Epithelial cell of proximal tubule (primary cell): ENCODE data around the gene DUSP2. TPM values are rescaled to one million over a fixed set of nuclear protein-coding genes. Genes with fewer than 3 reads are reported as not detected.

Source experiments
- DNase-seq: peaks from one replicate; pipeline ENCODE4 v3.0.0-alpha.2; 2011; ENCODE audit warnings: low read depth
- H3K4me3 ChIP-seq: 2 replicates; pipeline ENCODE4 v1.5.1; 2011; ENCODE audit warnings: low read depth, mild to moderate bottlenecking, low read length
- total RNA-seq: library from RNA; depleted of rRNA; stranded (reverse); fragments of >200 nt; gene quantifications from 2 replicates; pipeline ENCODE4 v1.2.3, GENCODE V29; 2015
- TF ChIP-seq, protein P1 (sequence below): conservative IDR thresholded peaks from 2 replicates; pipeline ENCODE4 v1.5.1; 2012; ENCODE audit warnings: low read depth, mild to moderate bottlenecking, low read length

The DUSP2 gene
- total RNA-seq, 1 donor from 2014 or later = 5.4 TPM

DNA sequence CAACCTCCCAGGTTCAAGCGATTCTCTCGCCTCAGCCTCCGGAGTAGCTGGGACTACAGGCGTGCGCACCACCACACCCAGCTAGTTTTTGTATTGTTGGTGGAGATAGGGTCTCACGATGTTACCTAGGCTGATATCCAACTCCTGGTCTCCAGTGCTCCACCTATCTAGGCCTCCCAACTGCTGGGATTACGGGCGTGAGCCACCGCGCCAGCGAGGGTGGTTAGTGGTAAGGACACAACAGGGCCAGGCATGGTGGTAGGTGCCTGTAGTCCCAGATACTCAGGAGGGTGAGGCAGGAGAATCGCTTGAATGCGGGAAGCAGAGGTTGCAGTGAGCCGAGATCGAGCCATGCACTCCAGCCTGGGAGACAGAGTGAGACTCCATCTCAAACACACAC lies 26.6 kb upstream of the DUSP2 start:
- no peak overlapping the region for H3K4me3 ChIP-seq
- no peak for DNase-seq
- TF ChIP-seq, protein P1, sequence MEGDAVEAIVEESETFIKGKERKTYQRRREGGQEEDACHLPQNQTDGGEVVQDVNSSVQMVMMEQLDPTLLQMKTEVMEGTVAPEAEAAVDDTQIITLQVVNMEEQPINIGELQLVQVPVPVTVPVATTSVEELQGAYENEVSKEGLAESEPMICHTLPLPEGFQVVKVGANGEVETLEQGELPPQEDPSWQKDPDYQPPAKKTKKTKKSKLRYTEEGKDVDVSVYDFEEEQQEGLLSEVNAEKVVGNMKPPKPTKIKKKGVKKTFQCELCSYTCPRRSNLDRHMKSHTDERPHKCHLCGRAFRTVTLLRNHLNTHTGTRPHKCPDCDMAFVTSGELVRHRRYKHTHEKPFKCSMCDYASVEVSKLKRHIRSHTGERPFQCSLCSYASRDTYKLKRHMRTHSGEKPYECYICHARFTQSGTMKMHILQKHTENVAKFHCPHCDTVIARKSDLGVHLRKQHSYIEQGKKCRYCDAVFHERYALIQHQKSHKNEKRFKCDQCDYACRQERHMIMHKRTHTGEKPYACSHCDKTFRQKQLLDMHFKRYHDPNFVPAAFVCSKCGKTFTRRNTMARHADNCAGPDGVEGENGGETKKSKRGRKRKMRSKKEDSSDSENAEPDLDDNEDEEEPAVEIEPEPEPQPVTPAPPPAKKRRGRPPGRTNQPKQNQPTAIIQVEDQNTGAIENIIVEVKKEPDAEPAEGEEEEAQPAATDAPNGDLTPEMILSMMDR = no peak

DNA sequence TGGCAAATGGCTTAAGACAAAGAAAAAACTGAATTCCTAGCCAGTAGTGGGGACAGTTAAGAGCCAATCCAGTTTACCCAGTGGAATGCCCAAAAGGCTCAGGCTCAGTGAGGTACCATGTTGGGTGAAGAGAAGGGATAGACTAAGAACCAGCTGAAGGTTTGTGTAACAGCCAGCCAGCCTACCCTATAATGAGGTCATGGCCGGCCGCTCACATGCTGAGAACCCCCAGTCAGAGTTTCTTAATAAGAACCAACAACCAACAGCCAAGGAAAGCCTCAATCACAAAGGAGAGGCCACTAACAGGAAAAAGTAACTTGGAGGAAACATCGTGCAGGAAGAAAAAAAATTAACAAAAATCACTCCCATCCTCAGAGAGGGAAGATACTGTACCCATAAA lies 25.4 kb upstream of the DUSP2 start:
- TF ChIP-seq, protein P1 = no peak
- H3K4me3 ChIP-seq = no peak overlapping the region
- DNase-seq = no peak

DNA sequence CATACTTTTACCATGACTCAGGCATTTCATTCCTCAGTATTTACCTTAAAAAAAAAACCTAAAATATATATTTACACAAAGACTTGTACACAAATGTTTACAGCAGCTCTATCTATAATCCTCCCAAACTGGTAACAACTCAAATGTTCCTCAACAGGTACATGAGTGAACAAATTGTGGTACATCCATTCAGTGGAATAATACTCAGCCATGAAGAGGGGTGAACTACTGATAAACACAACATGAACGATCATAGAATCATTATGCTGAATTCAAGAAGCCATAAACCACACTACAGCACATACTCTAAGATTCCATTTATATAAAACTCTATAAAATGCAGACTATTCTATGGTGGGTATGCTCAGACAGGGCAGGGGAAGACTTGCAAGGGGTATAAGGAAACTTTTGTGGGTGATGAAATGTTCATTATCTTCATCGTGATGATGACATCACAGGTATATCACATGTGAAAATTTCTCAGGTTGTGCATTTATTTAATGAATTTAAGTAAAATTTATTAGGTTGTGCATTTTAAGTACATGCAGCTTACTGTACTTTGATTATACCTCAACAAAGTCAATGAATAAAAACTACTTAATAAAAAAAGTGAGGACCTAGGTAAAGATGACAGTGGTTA lies 24.7 kb upstream of the DUSP2 start:
- H3K4me3 ChIP-seq = no peak overlapping the region
- TF ChIP-seq, protein P1 = no peak
- no peak for DNase-seq

DNA sequence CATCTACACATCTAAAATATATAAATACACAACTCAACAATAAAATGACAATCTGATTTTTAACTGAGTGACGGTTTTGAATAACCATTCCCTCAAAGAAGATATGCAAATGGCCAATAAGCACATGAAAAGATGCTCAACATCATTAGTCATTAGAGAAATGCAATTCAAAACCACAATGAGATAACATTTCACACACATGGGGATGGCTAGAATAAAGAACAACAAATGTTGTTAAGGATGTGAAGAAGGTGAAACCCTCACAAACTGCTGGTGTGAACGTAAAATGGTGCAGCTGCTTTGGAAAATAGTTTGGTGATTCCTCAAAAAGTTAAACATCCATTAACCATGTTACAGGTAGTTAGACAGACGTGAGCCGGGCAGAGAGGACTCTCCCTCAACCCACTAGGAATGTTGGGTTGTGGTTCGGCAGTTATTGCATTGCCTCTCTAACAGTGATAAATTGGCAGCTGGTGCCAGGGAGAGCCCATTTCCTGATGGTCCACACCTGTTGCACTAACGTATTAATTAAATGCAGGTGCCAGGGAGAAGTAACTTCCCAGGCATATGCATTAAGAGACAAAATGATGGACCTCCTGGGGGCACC lies 22.3 kb upstream of the DUSP2 start:
- TF ChIP-seq, protein P1 = no peak
- no peak overlapping the region for H3K4me3 ChIP-seq
- DNase-seq = no peak

DNA sequence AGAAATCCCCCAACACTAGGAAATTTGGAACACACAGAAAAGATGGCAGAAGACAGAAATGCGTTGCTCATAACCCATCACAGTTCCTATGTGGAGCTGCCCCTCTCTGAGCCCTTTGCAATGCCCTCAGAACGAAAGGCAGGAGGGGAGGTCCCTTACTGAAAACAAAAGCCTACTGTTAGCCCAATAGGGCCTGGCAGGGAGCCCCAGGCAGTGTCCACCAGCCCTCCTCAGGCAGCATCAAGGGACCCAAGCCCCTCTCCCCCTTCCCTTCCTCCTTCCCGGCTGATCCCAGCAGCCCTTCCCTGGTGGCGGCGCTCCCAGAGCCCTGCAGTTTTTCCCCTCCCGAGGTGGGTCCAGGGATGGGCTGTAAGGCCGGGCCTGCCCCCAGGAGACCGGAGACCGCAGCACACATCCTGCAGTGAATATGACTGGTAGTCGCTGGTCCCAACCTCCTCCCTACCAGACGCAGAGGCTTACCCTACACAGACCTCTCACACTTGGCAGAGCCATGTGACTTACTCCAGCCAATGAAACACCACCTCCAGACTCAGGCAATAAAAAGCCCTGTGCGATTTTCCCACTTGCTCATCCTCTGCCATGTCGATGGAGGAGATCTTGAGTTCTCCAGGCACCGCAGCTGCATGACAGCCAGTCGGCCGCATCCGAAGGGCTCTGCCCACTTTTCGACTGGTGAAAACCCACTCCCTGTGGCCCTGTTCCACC lies 19.4 kb upstream of the DUSP2 start:
- H3K4me3 ChIP-seq = no peak overlapping the region
- TF ChIP-seq, protein P1 = no peak
- DNase-seq = no peak

DNA sequence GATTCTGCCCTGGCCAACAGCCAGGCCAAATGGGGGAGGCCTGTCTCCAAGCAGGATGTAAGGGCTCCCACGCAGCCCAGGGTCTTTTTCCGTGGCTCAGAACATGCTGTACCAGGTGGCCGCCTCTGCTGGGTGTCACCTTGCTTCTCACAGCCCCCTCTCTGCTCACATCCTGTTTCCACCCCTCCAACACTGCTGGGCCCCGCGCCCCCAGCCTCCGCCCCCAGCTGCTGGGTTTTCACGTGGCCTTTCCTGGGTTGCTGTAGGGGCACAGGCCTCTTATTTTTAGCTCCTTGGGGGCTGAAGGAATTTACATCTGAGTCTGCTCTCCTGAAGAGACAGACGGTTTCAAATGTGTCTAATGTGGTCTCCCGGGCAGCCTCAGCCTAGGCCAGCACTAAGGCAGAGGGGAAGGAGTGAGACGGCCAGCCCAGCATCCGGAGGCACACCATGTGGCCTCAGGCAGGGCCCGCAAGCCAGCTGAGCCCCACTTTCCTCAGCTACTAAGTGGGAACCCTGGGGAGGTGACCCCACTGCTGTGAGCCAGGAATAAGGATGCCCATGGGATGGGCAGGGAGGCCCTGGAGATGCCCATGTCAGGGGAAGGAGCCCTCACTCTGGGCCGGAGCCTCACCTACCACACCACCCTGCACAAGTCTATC lies 18.7 kb upstream of the DUSP2 start:
- TF ChIP-seq, protein P1 = no peak
- no peak overlapping the region for H3K4me3 ChIP-seq
- no peak for DNase-seq
